BLaER1 treated with 17β-estradiol and CSF1 and Interleukin-3, amounts not matched to agents 10 nM and 100 nM (cell line): ENCODE results near the gene KCTD5.

Experiments used
- H3K27ac ChIP-seq, 11 experiments: shearing (Covaris generic); formaldehyde crosslinking; 2 replicates each; pipeline ENCODE4 v1.8.1; 2022
- H3K27me3 ChIP-seq, 11 experiments: shearing (Covaris generic); formaldehyde crosslinking; 2 replicates each; pipeline ENCODE4 v1.8.1; 2022
- H3K36me3 ChIP-seq, 11 experiments: shearing (Covaris generic); formaldehyde crosslinking; 2 replicates each; pipeline ENCODE4 v1.8.1; 2022
- H3K4me1 ChIP-seq, 10 experiments: shearing (Covaris generic); formaldehyde crosslinking; 2 replicates each; pipeline ENCODE4 v1.8.1; 2022
- H3K4me2 ChIP-seq, 11 experiments: shearing (Covaris generic); formaldehyde crosslinking; 2 replicates each; pipeline ENCODE4 v1.8.1; 2022
- H3K4me3 ChIP-seq, 10 experiments: shearing (Covaris generic); formaldehyde crosslinking; 2 replicates each; pipeline ENCODE4 v1.8.1; 2022
- H3K9ac ChIP-seq, 11 experiments: shearing (Covaris generic); formaldehyde crosslinking; 2 replicates each; pipeline ENCODE4 v1.8.1; 2022
- H3K9me3 ChIP-seq, 11 experiments: shearing (Covaris generic); formaldehyde crosslinking; replicated peaks in 1 of 11; 2 replicates each; pipeline ENCODE4 v1.8.1; 2022
- H4K20me1 ChIP-seq, 11 experiments: shearing (Covaris generic); formaldehyde crosslinking; 2 replicates each; pipeline ENCODE4 v1.8.1; 2022
- Cebpa-rat ChIP-seq, 11 experiments: shearing (Covaris generic); IDR thresholded peaks; 2 replicates each; pipeline ENCODE4 v1.8.1; 2022

Gene KCTD5

GRCh38 chr16:2710711-2711231, 28.4 kb downstream of the KCTD5 start:
- H3K36me3 ChIP-seq: peaks cover 29 to 45% (median 41%) of the 10 kb centered on the region in 11 experiments
- no peak overlapping the region for H3K27ac ChIP-seq
- H3K9ac ChIP-seq: no peak overlapping the region
- H3K4me3 ChIP-seq: no peak overlapping the region
- no peak for TF ChIP-seq Cebpa-rat (IDR thresholded peaks at IDR 0.05)
- H3K4me2 ChIP-seq: peak overlapping the region in 6 of 11 experiments; percentile 44 to 76 (median 64); a peak in 10 of 22 replicates
- peaks cover 53 to 96% (median 85%) of the 10 kb centered on the region in 11 experiments for H4K20me1 ChIP-seq
- no peaks in the 10 kb centered on the region for H3K9me3 ChIP-seq
- H3K27me3 ChIP-seq: no peaks in the 10 kb centered on the region
- peaks cover 26 to 74% (median 58%) of the 10 kb centered on the region in 10 experiments for H3K4me1 ChIP-seq

GRCh38 chr16:2711370-2712062, 29.2 kb downstream of the KCTD5 start:
- Histone ChIP-seq H4K20me1 (peaks cover 46 to 95% (median 81%) of the 10 kb centered on the region in 11 experiments), H3K4me2 (peak overlapping the region in 4 of 11 experiments; percentile 4 to 76 (median 42); a peak in 6 of 22 replicates)
- no peak for TF ChIP-seq Cebpa-rat (IDR thresholded peaks at IDR 0.05)

GRCh38 chr16:2712063-2712441, 29.7 kb downstream of the KCTD5 start:
- H3K4me1 ChIP-seq: peaks cover 30 to 86% (median 70%) of the 10 kb centered on the region in 10 experiments
- no peak for TF ChIP-seq Cebpa-rat (IDR thresholded peaks at IDR 0.05)
- peaks cover 42 to 94% (median 79%) of the 10 kb centered on the region in 11 experiments for H4K20me1 ChIP-seq

More at GRCh38 chr16:2711370-2712062, 29.2 kb downstream of the KCTD5 start:
- Histone ChIP-seq H3K27me3 (no peaks in the 10 kb centered on the region), H3K36me3 (peaks cover 24 to 38% (median 34%) of the 10 kb centered on the region in 11 experiments), H3K27ac (no peak overlapping the region), H3K4me1 (peaks cover 30 to 81% (median 65%) of the 10 kb centered on the region in 10 experiments), H3K9ac (no peak overlapping the region), H3K4me3 (no peak overlapping the region), H3K9me3 (no peaks in the 10 kb centered on the region)

GRCh38 chr16:2712546-2712945, 30.2 kb downstream of the KCTD5 start:
- Histone ChIP-seq H3K9me3 (no peaks in the 10 kb centered on the region), H3K36me3 (peaks cover 17 to 29% (median 26%) of the 10 kb centered on the region in 11 experiments), H4K20me1 (peaks cover 37 to 91% (median 74%) of the 10 kb centered on the region in 11 experiments), H3K27ac (no peak overlapping the region), H3K4me2 (peak overlapping the region in 6 of 11 experiments; percentile 1 to 44 (median 28); a peak in 8 of 22 replicates), H3K4me1 (peaks cover 34 to 91% (median 75%) of the 10 kb centered on the region in 10 experiments), H3K9ac (no peak overlapping the region), H3K4me3 (no peak overlapping the region), H3K27me3 (no peaks in the 10 kb centered on the region)
- TF ChIP-seq Cebpa-rat (IDR thresholded peaks at IDR 0.05): no peak

More at GRCh38 chr16:2712063-2712441, 29.7 kb downstream of the KCTD5 start:
- Histone ChIP-seq H3K27ac (no peak overlapping the region), H3K9me3 (no peaks in the 10 kb centered on the region), H3K4me2 (peak overlapping the region in 6 of 11 experiments; percentile 1 to 44 (median 28); a peak in 7 of 22 replicates), H3K4me3 (no peak overlapping the region), H3K27me3 (no peaks in the 10 kb centered on the region), H3K36me3 (peaks cover 22 to 34% (median 31%) of the 10 kb centered on the region in 11 experiments), H3K9ac (no peak overlapping the region)

GRCh38 chr16:2713523-2713922, 31.2 kb downstream of the KCTD5 start:
- H3K36me3 ChIP-seq: peaks cover 8 to 20% (median 16%) of the 10 kb centered on the region in 11 experiments
- H3K27ac ChIP-seq: no peak overlapping the region
- peak overlapping the region; percentile 32 to 86 (median 81); a peak in 21 of 22 replicates for H3K4me2 ChIP-seq
- H4K20me1 ChIP-seq: peaks cover 28 to 84% (median 64%) of the 10 kb centered on the region in 11 experiments; a peak in 21 of 22 replicates
- no peaks in the 10 kb centered on the region for H3K9me3 ChIP-seq
- no peak overlapping the region; a peak in 1 of 22 replicates for H3K9ac ChIP-seq
- no peaks in the 10 kb centered on the region for H3K27me3 ChIP-seq
- H3K4me1 ChIP-seq: peaks cover 40 to 92% (median 81%) of the 10 kb centered on the region in 10 experiments
- no peak for TF ChIP-seq Cebpa-rat (IDR thresholded peaks at IDR 0.05)
- H3K4me3 ChIP-seq: no peak overlapping the region

GRCh38 chr16:2713985-2714774, 31.9 kb downstream of the KCTD5 start:
- H3K27me3 ChIP-seq: no peaks in the 10 kb centered on the region
- H3K27ac ChIP-seq: no peak overlapping the region

GRCh38 chr16:2715064-2715463, 32.7 kb downstream of the KCTD5 start:
- no peak for TF ChIP-seq Cebpa-rat (IDR thresholded peaks at IDR 0.05)
- H3K36me3 ChIP-seq: peaks cover 0 to 4% (median 1%) of the 10 kb centered on the region in 11 experiments; a peak in 6 of 22 replicates
- no peaks in the 10 kb centered on the region for H3K27me3 ChIP-seq
- peak overlapping the region; percentile 71 to 87 (median 82) for H3K4me2 ChIP-seq
- H3K9me3 ChIP-seq: no peaks in the 10 kb centered on the region
- H3K9ac ChIP-seq: no peak overlapping the region
- H3K4me1 ChIP-seq: peaks cover 37 to 93% (median 76%) of the 10 kb centered on the region in 10 experiments
- H3K27ac ChIP-seq: no peak overlapping the region
- H4K20me1 ChIP-seq: peaks cover 12 to 69% (median 48%) of the 10 kb centered on the region in 11 experiments; a peak in 21 of 22 replicates
- H3K4me3 ChIP-seq: no peak overlapping the region

More at GRCh38 chr16:2713985-2714774, 31.9 kb downstream of the KCTD5 start:
- Histone ChIP-seq H3K9ac (no peak overlapping the region; a peak in 1 of 22 replicates), H3K9me3 (no peaks in the 10 kb centered on the region), H3K36me3 (peaks cover 1 to 13% (median 10%) of the 10 kb centered on the region in 11 experiments; a peak in 21 of 22 replicates), H4K20me1 (peaks cover 21 to 78% (median 57%) of the 10 kb centered on the region in 11 experiments; a peak in 21 of 22 replicates), H3K4me3 (no peak overlapping the region), H3K4me2 (peak overlapping the region; percentile 32 to 86 (median 81); a peak in 21 of 22 replicates), H3K4me1 (peaks cover 37 to 93% (median 77%) of the 10 kb centered on the region in 10 experiments)
- TF ChIP-seq Cebpa-rat (IDR thresholded peaks at IDR 0.05): no peak

- Histone ChIP-seq H3K4me1 (peaks cover 40 to 93% (median 76%) of the 10 kb centered on the region in 10 experiments), H3K4me3 (peak overlapping the region in 4 of 10 experiments; percentile 24 to 46 (median 32); a peak in 5 of 20 replicates), H3K9ac (peak overlapping the region in 1 of 11 experiments; percentile 9; a peak in 3 of 22 replicates), H3K4me2 (peak overlapping the region; percentile 71 to 87 (median 82)), H3K9me3 (no peaks in the 10 kb centered on the region), H3K27ac (no peak overlapping the region; a peak in 1 of 22 replicates), H3K36me3 (no peaks in the 10 kb centered on the region), H3K27me3 (no peaks in the 10 kb centered on the region), H4K20me1 (peaks cover 8 to 64% (median 44%) of the 10 kb centered on the region in 11 experiments; a peak in 21 of 22 replicates)
- no peak for TF ChIP-seq Cebpa-rat (IDR thresholded peaks at IDR 0.05)
Measured at GRCh38 chr16:2715519-2715918, 33.2 kb downstream of the KCTD5 start.
